Panc1 (cell line): Measurements from ENCODE around the gene GRIK4. TPM values are rescaled to one million over a fixed set of nuclear protein-coding genes. Genes with fewer than 3 reads are reported as not detected.

Source experiments
- ATAC-seq: fragments of 200-7000 bp; cut with Tn5 transposase; 2 replicates; pipeline ENCODE4 v1.9.1; 2020; ENCODE audit warnings: mild to moderate bottlenecking, moderate library complexity
- BruUV-seq: library from RNA; stranded (reverse); fragments of 400-500 nt; replicated peaks from 2 replicates; lab custom pipeline; 2021; lab: Mats Ljungman, UMichigan
- CTCF ChIA-PET: fragments of 300-600 bp; sonication (Branson Sonifier 250); formaldehyde crosslinking; loops from one replicate; lab custom pipeline; 2022; ENCODE audit warnings: antibody characterized with exemption; lab: Charles Lee
- POLR2A ChIA-PET: fragments of 300-600 bp; sonication (Branson Sonifier 250); formaldehyde crosslinking; loops from one replicate; lab custom pipeline; 2022; ENCODE audit warnings: antibody characterized with exemption; lab: Charles Lee
- DNase-seq: peaks from one replicate; pipeline ENCODE4 v3.0.0-alpha.2; 2010; ENCODE audit warnings: low read depth, low spot score
- H3K27ac ChIP-seq: 2 replicates; pipeline ENCODE4 v1.5.1; 2011; ENCODE audit warnings: mild to moderate bottlenecking, low read length, inconsistent platforms
- H3K27me3 ChIP-seq: fragments of 200-500 bp; sonication (Bioruptor generic); 2 replicates; pipeline ENCODE4 v1.6.0; 2014; ENCODE audit warnings: low read length, inconsistent platforms; ENCODE audit not compliant: control insufficient read depth, insufficient read depth
- H3K36me3 ChIP-seq: fragments of 200-500 bp; sonication (Bioruptor generic); 2 replicates; pipeline ENCODE4 v1.5.1; 2014; ENCODE audit warnings: inconsistent platforms, mild to moderate bottlenecking, low read length, moderate library complexity; ENCODE audit not compliant: control insufficient read depth, insufficient read depth
- H3K4me1 ChIP-seq: 2 replicates; pipeline ENCODE4 v1.5.1; 2011; ENCODE audit warnings: inconsistent platforms, mild to moderate bottlenecking, low read length, moderate library complexity; ENCODE audit not compliant: control insufficient read depth, insufficient read depth
- H3K4me3 ChIP-seq, 2 experiments: 2 replicates each; pipeline ENCODE4 v1.5.1; 2011 to 2012; ENCODE audit warnings: low read depth in 2 of 2, low read length in 2 of 2, mild to moderate bottlenecking in 2 of 2, inconsistent platforms in 1 of 2, moderate library complexity in 1 of 2
- H3K9me3 ChIP-seq: fragments of 200-500 bp; sonication (Bioruptor generic); 2 replicates; pipeline ENCODE4 v1.5.1; 2014; ENCODE audit warnings: low read depth, mild to moderate bottlenecking, inconsistent platforms, low read length, moderate library complexity; ENCODE audit not compliant: control insufficient read depth, insufficient read depth
- CTCF ChIP-seq: fragments of 450-650 bp; IDR thresholded peaks from 2 replicates; pipeline ENCODE4 v1.5.1; 2017; ENCODE audit warnings: mild to moderate bottlenecking
- POLR2AphosphoS5 ChIP-seq: IDR thresholded peaks from 2 replicates; pipeline ENCODE4 v1.6.1; 2012; ENCODE audit warnings: mild to moderate bottlenecking, low read depth, low read length, moderate library complexity
- REST ChIP-seq, 2 experiments: IDR thresholded peaks; 2 replicates each; pipeline ENCODE4 v1.6.1; 2011 to 2012; ENCODE audit warnings: low read depth in 2 of 2, control low read depth in 1 of 2, low read length in 1 of 2, mild to moderate bottlenecking in 1 of 2, moderate library complexity in 1 of 2; ENCODE audit not compliant: insufficient read depth in 1 of 2
- SIN3A ChIP-seq: IDR thresholded peaks from 2 replicates; pipeline ENCODE4 v1.6.1; 2012; ENCODE audit warnings: low read depth, mild to moderate bottlenecking, low read length, moderate library complexity, borderline replicate concordance; ENCODE audit not compliant: insufficient read depth
- TCF7L2 ChIP-seq: IDR thresholded peaks from 2 replicates; pipeline ENCODE4 v1.6.1; 2011; ENCODE audit warnings: mild to moderate bottlenecking, low read depth, low read length, inconsistent platforms
- in situ Hi-C: cut with HindIII; loops from 2 replicates; pipeline ENCODE4 v1.10.0; 2016; ENCODE audit warnings: low sequenced_read_pairs, low pct_unique_long_range_greater_than_20kb
- intact Hi-C: fragments of 100-400 bp; cut with micrococcal nuclease; formaldehyde crosslinking; loops from one replicate; pipeline ENCODE4 v1.10.0; 2022; ENCODE audit not compliant: unreplicated experiment
- total RNA-seq: library from RNA; stranded (reverse); gene quantifications from one replicate; pipeline ENCODE4 v1.2.1, GENCODE V29; 2021; ENCODE audit not compliant: unreplicated experiment

Gene GRIK4
- total RNA-seq, 1 experiment from 2014 or later = 0.62 TPM

- H3K27me3 ChIP-seq = peaks cover 42% of the 10 kb centered on the region
- CTCF ChIA-PET = no interaction called here
These were observed 482.7 kb downstream of the GRIK4 start for GRCh38 chr11:120994091-120994859.

GRCh38 chr11:120995184-120995583, 483.6 kb downstream of the GRIK4 start:
- ATAC-seq (no peak), DNase-seq (no peak)
- Histone ChIP-seq H3K36me3 (no peaks in the 10 kb centered on the region), H3K27ac (no peak overlapping the region), H3K4me1 (no peaks in the 10 kb centered on the region), H3K9me3 (no peaks in the 10 kb centered on the region), H3K4me3 (no peak overlapping the region), H3K27me3 (peaks cover 44% of the 10 kb centered on the region)
- in situ Hi-C loops = no loop called here
- ChIA-PET CTCF (no interaction called here), POLR2A (no interaction called here)
- intact Hi-C loops = no loop called here
- no TSS peak for BruUV-seq
- no peak for TF ChIP-seq CTCF
- no peak for TF ChIP-seq REST (IDR thresholded peaks at IDR 0.05; ENCODE audit: insufficient read depth in 1 of 2, low read depth in 2 of 2, low read length in 1 of 2)
- TF ChIP-seq POLR2AphosphoS5 = no peak
- TF ChIP-seq TCF7L2 = no peak
- no peak for TF ChIP-seq SIN3A

More at GRCh38 chr11:120994091-120994859, 482.7 kb downstream of the GRIK4 start:
- Histone ChIP-seq H3K9me3 (no peaks in the 10 kb centered on the region), H3K4me1 (no peaks in the 10 kb centered on the region), H3K4me3 (no peak overlapping the region), H3K36me3 (no peaks in the 10 kb centered on the region), H3K27ac (no peak overlapping the region)
- intact Hi-C loops (no loop called here), in situ Hi-C loops (no loop called here)
- POLR2A ChIA-PET = no interaction called here
- no peak for ATAC-seq
- TF ChIP-seq SIN3A = no peak
- TF ChIP-seq POLR2AphosphoS5 = no peak
- TF ChIP-seq TCF7L2 = no peak
- no peak for TF ChIP-seq REST (IDR thresholded peaks at IDR 0.05; ENCODE audit: insufficient read depth in 1 of 2, low read depth in 2 of 2, low read length in 1 of 2)
- TF ChIP-seq CTCF = no peak
- DNase-seq = no peak
- BruUV-seq = no TSS peak
